Measurements from ENCODE around the gene SLC27A4.

DNA sequence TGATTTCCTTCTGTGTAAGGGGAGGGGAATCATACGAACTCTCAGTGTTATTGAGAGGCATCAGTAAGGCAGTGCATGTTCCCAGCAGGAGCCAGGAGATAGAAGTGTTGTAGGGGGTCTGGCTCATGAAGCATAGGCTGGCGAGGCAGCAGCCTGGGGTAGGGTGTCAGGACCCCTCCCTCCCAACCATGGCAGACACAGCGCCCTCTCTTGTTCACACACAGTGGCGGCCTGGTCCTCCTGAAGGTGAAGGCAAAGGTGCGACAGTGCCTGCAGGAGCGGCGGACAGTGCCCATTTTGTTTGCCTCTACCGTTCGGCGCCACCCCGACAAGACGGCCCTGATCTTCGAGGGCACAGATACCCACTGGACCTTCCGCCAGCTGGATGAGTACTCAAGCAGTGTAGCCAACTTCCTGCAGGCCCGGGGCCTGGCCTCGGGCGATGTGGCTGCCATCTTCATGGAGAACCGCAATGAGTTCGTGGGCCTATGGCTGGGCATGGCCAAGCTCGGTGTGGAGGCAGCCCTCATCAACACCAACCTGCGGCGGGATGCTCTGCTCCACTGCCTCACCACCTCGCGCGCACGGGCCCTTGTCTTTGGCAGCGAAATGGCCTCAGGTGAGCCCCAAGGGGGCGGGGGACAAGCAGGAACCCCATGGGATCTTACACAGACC lies 4.7 kb downstream of the SLC27A4 start:
- TF ChIP-seq, protein P1, sequence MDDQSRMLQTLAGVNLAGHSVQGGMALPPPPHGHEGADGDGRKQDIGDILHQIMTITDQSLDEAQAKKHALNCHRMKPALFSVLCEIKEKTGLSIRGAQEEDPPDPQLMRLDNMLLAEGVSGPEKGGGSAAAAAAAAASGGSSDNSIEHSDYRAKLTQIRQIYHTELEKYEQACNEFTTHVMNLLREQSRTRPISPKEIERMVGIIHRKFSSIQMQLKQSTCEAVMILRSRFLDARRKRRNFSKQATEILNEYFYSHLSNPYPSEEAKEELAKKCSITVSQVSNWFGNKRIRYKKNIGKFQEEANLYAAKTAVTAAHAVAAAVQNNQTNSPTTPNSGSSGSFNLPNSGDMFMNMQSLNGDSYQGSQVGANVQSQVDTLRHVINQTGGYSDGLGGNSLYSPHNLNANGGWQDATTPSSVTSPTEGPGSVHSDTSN (CRISPR knock-in tag; IDR thresholded peaks at IDR 0.05): no peak
- TF ChIP-seq, protein P2, sequence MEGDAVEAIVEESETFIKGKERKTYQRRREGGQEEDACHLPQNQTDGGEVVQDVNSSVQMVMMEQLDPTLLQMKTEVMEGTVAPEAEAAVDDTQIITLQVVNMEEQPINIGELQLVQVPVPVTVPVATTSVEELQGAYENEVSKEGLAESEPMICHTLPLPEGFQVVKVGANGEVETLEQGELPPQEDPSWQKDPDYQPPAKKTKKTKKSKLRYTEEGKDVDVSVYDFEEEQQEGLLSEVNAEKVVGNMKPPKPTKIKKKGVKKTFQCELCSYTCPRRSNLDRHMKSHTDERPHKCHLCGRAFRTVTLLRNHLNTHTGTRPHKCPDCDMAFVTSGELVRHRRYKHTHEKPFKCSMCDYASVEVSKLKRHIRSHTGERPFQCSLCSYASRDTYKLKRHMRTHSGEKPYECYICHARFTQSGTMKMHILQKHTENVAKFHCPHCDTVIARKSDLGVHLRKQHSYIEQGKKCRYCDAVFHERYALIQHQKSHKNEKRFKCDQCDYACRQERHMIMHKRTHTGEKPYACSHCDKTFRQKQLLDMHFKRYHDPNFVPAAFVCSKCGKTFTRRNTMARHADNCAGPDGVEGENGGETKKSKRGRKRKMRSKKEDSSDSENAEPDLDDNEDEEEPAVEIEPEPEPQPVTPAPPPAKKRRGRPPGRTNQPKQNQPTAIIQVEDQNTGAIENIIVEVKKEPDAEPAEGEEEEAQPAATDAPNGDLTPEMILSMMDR (tag by site-specific recombination; IDR thresholded peaks at IDR 0.05): no peak
- TF ChIP-seq, protein P3, sequence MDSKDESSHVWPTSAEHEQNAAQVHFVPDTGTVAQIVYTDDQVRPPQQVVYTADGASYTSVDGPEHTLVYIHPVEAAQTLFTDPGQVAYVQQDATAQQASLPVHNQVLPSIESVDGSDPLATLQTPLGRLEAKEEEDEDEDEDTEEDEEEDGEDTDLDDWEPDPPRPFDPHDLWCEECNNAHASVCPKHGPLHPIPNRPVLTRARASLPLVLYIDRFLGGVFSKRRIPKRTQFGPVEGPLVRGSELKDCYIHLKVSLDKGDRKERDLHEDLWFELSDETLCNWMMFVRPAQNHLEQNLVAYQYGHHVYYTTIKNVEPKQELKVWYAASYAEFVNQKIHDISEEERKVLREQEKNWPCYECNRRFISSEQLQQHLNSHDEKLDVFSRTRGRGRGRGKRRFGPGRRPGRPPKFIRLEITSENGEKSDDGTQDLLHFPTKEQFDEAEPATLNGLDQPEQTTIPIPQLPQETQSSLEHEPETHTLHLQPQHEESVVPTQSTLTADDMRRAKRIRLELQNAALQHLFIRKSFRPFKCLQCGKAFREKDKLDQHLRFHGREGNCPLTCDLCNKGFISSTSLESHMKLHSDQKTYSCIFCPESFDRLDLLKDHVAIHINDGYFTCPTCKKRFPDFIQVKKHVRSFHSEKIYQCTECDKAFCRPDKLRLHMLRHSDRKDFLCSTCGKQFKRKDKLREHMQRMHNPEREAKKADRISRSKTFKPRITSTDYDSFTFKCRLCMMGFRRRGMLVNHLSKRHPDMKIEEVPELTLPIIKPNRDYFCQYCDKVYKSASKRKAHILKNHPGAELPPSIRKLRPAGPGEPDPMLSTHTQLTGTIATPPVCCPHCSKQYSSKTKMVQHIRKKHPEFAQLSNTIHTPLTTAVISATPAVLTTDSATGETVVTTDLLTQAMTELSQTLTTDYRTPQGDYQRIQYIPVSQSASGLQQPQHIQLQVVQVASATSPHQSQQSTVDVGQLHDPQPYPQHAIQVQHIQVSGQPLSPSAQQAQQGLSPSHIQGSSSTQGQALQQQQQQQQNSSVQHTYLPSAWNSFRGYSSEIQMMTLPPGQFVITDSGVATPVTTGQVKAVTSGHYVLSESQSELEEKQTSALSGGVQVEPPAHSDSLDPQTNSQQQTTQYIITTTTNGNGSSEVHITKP (tag by site-specific recombination; IDR thresholded peaks at IDR 0.05): no peak
- TF ChIP-seq ZNF175 (tag by site-specific recombination; IDR thresholded peaks at IDR 0.05) (no peak), RBAK (tag by site-specific recombination; IDR thresholded peaks at IDR 0.05) (no peak), ZFP3 (tag by site-specific recombination; IDR thresholded peaks at IDR 0.05; ENCODE audit: low read depth) (no peak), ZNF677 (tag by site-specific recombination; IDR thresholded peaks at IDR 0.05) (no peak), ZNF768 (tag by site-specific recombination; IDR thresholded peaks at IDR 0.05) (no peak)
- TF ChIP-seq, protein P4, sequence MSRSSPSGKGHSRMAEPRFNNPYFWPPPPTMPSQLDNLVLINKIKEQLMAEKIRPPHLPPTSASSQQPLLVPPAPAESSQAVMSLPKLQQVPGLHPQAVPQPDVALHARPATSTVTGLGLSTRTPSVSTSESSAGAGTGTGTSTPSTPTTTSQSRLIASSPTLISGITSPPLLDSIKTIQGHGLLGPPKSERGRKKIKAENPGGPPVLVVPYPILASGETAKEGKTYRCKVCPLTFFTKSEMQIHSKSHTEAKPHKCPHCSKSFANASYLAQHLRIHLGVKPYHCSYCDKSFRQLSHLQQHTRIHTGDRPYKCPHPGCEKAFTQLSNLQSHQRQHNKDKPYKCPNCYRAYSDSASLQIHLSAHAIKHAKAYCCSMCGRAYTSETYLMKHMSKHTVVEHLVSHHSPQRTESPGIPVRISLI (tag by site-specific recombination; IDR thresholded peaks at IDR 0.05): no peak
- TF ChIP-seq, protein P5, sequence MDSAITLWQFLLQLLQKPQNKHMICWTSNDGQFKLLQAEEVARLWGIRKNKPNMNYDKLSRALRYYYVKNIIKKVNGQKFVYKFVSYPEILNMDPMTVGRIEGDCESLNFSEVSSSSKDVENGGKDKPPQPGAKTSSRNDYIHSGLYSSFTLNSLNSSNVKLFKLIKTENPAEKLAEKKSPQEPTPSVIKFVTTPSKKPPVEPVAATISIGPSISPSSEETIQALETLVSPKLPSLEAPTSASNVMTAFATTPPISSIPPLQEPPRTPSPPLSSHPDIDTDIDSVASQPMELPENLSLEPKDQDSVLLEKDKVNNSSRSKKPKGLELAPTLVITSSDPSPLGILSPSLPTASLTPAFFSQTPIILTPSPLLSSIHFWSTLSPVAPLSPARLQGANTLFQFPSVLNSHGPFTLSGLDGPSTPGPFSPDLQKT (IDR thresholded peaks at IDR 0.05; ENCODE audit: borderline replicate concordance, low read depth, low read length): no peak

All from HEK293 (cell line).